CD4-positive, alpha-beta T cell treated with Interleukin-4 for 1 hour (primary cell): ENCODE data around the gene GNB1L.
"Not testable (repeated sequence)": the region's sequence is repeated elsewhere in the genome, so short reads cannot be mapped to it uniquely, and the experiment has no call there.

Source experiments
- DNase-seq, 2 donors: peaks; one replicate each; pipeline ENCODE4 v3.0.0-alpha.2; 2020 to 2022

GNB1L gene

DNA sequence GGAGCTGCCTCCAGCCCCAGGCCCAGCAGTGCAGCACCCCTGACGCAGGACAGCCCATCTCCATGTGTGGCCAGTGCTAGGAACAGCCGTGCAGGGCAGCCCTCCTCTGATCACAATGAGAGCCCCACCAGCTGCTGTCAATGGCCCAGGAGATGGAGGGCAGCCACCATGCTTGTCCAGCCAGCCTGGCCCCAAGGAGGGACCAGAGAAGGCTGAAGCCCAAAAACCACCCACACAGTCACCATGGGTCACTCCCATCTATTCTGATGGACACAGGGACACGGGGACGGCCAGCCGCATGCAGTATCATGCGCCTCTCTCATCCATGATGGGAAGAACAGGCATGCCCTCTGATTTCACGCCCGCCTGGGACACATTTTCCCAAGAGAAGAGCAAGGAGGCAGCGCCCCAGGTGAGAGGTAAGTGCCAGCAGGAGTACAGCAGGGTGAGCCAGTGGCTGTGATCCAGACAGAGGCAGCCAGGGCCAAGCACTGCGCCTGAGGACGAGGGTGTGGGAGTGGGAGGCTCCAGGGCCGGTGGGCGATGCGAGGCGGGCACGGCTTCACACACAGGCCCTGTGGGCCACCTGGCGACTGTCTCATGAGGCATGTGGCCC is 33.6 kb upstream of the GNB1L start:
- DNase-seq = no peak

GRCh38 chr22:19887256-19887985 is 32.7 kb upstream of the GNB1L start:
- DNase-seq = no peak

DNA sequence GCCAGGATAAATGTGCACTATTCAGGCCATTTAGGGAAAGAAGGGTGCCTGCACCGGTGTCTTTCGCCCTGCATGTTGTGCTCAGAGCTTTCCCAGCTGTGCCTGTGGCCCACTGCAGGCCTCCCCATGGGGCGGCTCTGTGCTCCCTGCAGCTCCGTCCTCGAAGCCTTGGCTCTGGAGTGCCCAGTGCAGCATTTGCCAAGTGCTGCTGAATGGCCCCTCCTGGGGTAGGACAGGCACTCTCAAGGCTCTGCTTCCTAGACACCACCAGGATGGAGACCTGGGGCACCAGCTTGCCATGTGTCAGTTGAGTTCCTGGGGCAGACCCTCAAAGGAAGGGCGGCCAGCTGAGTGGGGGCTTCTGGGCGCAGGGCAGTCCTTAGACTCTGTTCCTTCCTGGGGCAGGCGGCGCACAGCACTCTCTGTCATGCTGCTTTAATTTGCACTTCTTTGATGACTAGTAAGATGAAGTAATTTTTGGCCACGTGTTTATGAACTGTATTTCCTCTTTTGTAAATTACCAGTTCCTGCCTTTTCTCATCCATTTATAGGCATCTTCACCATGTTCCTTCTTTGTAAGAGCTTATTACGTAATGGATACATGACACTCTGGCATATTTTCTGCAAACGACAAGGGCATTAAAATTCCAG is 32.1 kb upstream of the GNB1L start:
- peak; percentile 51 to 61 for DNase-seq

DNA sequence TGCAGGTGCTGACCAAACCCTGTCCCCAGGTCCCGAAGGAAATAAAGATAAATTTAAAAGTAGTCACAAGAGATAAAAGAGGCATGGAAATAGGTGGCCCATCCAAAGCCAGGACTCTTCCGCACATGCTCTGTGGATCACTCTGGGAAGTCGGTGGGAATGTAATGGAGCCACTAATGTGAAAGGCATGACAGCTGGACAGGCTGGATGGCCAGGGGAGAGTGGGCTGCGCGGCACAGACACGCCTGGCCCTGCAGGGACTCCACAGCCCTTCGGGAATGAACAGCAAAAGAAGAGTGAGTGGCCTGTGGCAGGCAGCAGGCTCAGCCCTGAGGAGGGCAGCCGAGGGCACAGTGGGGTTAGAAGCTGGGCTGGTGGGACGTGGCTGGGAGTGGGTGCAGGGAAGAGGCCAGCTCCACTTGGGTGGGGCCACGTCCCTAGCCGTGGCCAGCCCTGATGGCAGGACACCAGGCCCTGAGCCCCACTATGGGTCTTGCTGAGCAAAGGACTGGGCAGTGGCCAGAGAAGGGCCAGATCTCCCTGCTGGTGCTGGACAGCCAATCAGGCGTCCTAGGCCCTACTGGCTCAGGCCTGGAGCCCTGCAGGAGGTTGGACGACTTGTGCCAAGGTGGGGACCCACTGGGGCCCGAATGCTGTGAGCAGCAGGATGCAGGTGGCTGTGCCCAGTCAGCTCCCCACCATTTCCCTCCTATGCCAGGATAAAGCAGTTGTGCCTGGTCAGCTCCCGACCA is 31.3 kb upstream of the GNB1L start:
- DNase-seq = no peak

DNA sequence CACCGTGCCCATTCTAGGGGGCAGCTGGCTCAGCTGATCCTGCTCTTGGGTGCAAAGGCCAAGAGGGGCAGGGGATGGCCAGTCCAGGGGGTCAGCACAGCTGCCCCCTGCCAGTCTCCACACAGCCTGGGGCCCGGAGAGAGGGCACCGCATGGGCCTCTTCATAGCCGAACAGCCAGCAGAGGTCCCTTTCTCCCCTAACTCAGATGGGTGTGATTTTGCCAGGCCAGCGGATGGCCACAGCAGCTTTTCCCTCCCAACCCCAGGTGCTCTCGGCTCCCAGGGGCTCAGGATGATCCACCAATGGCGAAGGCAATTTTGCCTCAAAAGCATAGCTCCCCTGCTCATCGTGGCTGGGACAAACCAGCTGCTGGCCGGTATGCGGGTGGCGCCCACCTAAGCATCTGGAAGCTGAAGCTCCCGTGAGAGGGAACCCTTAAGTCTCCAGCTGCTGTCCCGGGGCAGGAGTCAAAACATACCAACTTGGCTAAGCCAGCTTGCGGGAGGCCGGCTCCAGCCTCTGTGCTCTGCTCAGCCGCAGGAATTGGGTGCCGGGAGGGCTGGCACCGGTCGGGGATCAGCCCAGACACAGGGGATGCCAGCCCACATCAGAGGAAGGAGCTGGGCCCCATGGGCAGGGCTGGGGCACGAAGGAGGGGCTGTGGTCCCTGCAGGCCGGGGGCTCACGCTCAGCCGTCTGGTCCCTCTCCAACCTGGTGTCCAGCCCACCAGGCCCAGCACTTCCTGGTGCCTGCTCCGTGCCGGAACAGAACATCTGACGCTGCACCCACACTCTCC is 30.5 kb upstream of the GNB1L start:
- DNase-seq = no peak

GRCh38 chr22:19884161-19884953 is 29.7 kb upstream of the GNB1L start:
- no peak for DNase-seq

DNA sequence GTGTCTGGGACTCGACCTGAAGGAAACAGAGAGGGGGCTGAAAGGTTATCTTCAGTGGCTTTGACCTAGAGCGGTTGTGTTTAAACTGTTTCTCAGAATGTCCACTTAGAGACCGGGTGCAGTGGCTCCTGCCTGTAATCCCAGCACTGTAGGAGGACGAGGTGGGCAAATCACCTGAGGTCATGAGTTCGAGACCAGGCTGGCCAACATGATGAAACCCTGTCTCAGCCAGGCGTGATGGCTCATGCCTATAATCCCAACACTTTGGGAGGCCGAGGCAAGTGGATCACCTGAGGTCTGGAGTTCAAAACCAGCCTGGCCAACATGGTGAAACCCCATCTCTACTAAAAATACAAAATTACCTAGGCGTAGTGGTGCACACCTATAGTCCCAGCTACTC is 28.8 kb upstream of the GNB1L start:
- not testable (repeated sequence) for DNase-seq

- no peak for DNase-seq
Measured at GRCh38 chr22:19882446-19883381, 28.0 kb upstream of the GNB1L start.

DNA sequence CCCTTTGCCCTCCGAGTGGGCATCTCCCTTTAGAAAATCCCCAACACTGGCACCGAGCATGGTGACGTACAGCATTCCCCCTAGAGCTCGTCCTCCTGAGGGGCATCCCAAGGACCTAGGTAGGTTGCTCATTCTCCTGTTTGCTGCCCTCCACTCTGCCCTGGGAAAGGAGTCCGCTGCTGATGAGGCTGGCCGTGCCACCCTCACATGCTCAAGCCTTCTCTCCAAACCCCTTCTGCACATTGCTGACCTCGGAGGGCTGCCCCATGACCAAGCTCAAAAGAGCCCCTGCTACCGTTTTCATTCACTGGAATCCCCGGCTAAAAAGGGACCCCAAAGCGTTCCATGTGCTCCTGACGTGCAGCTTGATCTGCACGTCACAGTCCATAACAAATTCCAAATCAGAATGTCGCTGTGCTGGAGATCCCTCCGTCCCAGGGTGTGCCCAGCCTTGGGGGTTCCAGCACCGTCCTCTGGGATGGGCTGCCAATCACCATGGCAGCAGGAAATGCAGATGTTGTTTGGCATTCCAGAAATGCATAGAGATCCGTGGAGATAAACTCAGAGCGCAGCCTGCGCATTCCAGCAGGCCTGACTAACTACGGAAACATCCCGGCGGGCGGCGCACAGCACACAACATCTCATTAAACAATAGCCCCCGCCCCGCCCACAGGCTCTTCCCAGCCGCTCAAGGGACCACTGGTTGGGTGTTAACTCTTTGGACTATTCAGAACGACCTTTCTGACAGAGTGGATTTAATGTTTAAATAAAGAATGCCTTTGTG is 26.3 kb upstream of the GNB1L start:
- no peak for DNase-seq

DNA sequence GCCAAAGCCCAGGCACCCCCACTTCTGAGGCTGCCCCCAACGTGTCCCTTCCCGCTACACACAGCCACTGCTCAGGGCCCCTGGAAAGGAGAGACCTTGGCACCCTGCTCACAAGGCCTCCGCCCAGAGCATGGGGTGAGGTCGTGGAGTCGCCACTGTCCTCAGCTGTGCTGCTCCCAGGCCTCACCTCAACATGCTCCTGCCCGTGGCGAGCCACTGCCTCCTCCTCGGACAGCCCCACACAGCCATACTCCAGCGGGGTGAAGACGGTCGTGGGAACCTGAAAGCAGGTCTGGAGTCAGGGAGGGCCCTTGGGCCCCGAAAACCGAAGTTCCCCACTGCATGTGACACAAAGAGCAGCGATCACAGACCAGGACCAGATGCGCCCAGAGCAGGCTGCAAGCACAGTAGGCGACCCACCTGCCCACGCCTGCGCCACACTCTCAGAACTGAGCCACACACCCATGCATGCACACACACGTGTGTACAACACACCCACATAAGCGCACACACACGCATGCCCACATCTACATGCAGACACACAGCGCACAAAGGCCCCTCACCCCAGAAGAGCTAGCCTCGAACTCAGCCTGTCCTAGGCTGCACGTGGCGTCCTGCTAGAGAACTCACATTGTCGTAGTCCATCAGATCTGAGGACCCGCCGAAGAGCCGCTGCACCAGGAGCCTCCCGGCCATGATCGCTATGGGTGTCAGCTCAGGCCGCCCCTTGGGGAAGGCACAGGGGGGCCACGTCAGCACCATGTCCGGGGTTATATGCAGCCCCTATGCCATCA is 25.5 kb upstream of the GNB1L start:
- no peak for DNase-seq

DNA sequence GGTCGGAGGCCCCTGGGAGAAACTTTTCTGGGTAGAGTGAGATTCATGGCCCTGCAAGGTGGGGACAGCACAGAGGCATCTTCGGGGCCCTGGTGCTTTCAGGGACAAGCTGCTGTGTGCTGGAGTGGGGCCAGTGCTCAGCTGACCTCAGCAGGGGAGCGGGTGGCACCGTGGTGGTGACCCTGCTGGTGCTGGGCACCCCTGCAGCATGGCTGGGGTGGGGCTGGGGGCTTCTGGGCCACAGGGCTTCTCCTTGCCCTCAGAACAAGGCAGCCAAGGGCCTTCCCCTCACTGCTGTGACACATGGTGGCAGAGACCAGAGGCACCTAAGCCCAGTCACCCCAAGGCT is 24.9 kb upstream of the GNB1L start:
- DNase-seq = no peak

DNA sequence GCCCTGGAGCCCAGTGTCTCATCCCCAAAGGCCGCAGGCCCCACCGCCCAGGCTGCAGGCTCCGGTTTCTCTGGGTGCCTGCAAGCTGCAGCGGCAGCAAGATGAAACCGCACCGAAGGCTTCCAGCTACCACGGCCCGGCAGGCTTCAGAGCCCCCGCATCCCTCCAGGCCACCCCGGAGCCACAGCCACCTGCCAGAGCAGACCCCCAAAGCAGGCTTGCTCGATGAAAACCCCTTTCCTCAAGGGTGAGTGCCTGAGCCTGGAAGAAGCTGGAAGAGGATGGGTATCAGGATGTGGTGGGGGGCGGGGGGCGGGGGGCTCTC is 24.5 kb upstream of the GNB1L start:
- no peak for DNase-seq

GRCh38 chr22:19878461-19879245 is 24.0 kb upstream of the GNB1L start:
- DNase-seq = no peak

- no peak for DNase-seq
Measured at GRCh38 chr22:19877626-19878339, 23.1 kb upstream of the GNB1L start.

DNA sequence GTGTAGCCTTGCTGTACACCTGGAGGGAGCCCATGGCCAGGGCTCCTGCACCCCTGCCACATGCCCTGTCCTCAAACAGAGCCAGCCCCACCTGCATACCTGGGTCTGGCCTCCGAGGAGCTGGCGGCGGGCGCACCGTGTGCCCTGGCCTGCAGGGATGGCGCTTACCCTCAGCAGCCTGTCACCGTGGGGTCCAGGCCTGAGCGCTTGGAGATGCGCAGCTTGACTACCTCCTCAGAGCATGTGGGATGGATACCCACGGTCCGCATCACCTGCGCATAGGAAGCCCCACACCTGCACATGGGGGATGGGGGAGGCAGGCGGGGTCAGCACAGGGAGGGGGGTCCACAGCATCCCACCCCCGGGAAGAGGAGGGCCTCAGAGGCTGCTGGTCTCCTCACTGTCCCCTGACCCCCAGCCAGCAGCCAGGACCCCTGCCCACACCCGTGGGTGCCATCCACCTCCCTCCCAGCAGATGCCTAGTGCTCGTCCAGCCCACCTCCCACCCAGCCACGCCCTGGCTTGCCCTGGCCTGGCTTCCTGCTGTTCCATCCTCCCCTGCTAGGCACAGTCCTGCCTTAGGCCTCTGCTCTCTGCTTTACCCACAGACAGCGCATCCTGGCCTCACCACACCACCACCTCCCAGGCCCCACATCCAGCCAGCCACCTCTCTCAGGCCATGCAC is 22.4 kb upstream of the GNB1L start:
- no peak for DNase-seq

DNA sequence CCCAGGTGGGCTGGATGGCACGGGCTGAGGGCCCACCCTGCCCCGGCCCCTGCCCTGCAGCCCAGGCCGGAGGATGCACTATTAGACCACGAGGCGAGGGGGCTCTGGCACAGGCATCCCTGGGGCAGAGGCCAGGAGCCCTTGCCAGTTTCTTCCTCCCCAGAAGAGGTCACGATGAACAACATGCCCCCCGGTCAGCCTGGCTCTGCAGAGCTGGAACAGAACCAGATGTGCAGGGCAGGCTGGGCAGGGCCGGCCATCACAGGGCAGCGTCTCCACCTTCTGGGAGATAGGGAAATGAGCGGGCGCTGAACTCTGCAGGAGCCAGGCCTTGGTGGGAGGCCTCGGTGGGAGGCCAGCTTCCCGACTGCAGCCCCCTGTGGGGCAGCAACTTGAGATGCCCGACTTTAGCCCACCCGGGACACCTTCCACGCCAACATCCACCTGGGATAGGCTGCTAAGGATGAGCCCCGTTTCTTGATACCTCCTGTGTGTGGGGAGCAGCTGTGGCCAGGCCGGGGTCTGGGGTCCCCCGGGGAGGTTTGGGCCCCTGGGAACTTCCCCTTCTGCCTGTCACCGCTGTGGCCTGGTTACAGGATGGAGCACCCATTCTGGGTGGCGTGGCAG is 21.8 kb upstream of the GNB1L start:
- DNase-seq = peak in 1 of 2 donors; percentile 7
